NCI-H1694 treated with DMSO at 0.1 percent for 48 hours (cell line): ENCODE data around the gene SLITRK6.
"Not testable (repeated sequence)": the region's sequence is repeated elsewhere in the genome, so short reads cannot be mapped to it uniquely, and the experiment has no call there.

Experiments
- DNase-seq: peaks from one replicate; lab custom pipeline; 2025; lab: John Stamatoyannopoulos, UW

The SLITRK6 gene, protein sequence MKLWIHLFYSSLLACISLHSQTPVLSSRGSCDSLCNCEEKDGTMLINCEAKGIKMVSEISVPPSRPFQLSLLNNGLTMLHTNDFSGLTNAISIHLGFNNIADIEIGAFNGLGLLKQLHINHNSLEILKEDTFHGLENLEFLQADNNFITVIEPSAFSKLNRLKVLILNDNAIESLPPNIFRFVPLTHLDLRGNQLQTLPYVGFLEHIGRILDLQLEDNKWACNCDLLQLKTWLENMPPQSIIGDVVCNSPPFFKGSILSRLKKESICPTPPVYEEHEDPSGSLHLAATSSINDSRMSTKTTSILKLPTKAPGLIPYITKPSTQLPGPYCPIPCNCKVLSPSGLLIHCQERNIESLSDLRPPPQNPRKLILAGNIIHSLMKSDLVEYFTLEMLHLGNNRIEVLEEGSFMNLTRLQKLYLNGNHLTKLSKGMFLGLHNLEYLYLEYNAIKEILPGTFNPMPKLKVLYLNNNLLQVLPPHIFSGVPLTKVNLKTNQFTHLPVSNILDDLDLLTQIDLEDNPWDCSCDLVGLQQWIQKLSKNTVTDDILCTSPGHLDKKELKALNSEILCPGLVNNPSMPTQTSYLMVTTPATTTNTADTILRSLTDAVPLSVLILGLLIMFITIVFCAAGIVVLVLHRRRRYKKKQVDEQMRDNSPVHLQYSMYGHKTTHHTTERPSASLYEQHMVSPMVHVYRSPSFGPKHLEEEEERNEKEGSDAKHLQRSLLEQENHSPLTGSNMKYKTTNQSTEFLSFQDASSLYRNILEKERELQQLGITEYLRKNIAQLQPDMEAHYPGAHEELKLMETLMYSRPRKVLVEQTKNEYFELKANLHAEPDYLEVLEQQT

DNA sequence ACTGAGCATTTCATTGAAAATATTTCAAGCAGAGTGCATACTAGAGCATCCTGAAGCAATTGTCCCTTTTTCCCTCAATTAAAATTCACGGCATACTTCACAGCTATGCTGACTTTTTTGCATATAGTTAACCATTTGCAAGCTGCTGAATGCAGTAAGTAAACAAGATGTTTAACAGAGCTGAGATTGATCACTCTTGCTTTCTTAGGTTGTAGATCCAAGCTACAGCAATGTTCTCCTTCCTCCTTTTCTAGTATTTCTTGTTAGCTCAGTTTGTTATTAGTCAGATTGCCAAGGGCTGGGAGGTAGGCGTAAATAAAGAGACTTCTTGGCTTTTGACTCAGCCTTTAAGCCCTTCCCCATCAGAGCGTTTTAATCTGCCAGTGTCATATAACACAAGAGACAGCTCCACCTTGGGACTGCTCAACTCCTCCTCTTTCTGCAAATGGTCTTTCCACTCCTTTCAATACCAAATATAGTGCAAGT, at the start of gene SLITRK6:
Gene SLITRK6 (minus strand): TSS at position 323 of the 486 bp plus-strand sequence. CDS start 2,911 bp downstream, outside the sequence.
- DNase-seq, result no peak

DNA sequence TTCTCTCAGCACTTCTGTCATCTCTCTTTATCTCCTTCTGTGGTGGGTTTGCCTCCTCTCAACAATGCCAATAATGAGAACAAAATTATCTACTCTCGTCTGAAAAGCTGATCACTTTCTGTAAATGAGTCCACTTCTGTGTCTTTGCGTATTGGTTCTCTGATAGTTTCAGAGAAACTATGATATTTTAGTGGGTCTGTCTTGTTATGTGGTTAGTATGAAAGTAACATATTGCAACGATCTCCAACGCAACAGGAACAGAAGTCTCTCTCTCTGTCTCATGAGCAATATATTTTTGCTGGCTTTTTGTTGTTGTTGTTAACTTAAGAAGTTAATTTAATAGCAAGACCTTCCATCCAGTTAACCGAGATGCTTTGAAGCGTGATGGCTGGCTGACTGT, 47.8 kb upstream of the SLITRK6 start:
- no peak for DNase-seq

- DNase-seq, result no peak
Observed at GRCh38 chr13:85841427-85841826, 42.2 kb upstream of the SLITRK6 start.

GRCh38 chr13:85833921-85834320, 34.7 kb upstream of the SLITRK6 start:
- no peak for DNase-seq

DNA sequence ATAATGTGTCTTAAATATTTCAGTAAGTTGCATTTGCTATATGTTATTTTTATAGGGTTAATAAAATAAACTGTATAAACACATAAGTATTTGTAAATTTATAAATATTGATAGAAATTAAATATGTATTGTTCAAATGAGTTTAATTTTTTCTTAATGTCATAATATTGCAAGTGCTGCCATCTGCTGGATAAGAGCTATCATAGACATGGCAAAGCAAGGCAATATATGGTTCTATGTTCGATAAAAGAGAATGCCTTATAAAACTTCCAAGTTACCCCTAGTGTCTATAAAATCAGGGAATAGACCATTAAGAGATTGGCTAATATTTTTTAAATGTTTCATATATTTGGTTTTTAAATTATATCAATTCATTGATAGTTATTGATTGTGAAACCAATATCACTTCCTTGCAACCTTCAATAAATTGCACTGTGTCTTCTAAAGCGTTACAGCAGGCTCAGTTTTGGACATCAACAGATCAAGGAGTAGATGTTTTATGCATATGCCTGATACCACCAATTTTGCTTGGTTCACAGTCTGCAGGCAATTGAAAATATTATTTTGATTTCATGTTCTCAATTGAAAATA, 29.0 kb upstream of the SLITRK6 start:
- peak; percentile 13 for DNase-seq

DNA sequence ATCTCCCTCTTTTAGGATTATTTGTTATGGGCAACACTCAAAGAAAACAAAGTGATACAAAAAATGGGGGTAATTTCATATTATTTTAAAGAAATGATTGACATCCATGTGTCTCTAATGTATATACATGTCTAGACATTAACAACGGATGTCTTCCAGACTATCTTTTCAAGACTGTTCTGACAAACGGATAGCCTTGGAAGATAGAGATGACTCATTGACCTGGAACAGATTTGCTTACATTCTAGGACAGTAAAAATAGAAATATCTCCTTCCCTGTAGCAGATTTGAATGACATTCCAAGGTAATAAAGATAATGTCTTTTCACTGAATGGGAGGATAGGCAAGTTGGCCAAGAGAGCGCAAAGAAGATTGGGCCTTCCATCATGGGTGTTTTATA, 26.2 kb upstream of the SLITRK6 start:
- DNase-seq, result no peak

- DNase-seq, result no peak
Observed at GRCh38 chr13:85823832-85824231, 24.6 kb upstream of the SLITRK6 start.

GRCh38 chr13:85819513-85819912, 20.3 kb upstream of the SLITRK6 start:
- DNase-seq, result no peak

- DNase-seq, result no peak
Observed at GRCh38 chr13:85816413-85816812, 17.2 kb upstream of the SLITRK6 start.

DNA sequence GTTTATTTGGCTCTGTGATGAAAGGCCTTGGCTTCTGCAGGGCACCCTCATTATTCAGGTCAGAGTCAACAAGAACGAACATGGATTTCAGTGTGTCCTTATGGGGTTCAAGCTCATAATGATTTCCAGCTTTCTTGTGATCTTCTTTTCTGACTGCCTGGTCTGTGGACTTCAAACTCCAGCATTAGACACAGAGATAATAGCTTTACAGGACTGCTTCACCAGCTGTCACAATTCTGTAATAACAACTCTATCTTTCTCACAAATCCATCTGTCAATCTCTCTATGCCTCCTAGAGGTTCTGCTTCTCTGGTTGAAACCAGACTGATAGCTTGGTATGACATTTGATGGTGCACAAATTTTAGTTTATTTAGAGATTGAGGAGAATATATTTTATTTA, 13.1 kb upstream of the SLITRK6 start:
- no peak for DNase-seq

DNA sequence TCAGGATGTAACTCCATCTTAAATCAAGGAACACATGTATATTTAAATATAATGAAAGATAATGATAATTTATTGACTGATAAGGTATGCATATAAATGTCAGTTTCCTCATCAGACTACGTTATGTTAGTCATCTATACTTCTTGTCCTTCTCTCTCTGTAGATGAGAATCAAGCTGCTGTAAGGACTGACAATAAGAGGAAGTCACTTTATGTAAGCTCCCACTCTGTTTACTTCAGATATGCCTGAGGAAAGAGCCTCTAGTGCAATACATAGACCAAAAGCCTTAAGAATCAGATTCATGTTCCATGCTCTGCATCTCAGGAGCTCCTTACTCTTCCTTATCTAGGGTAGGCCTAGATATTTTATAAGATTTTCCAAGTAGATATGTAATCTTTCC, 9.6 kb upstream of the SLITRK6 start:
- DNase-seq, result no peak

- peak; percentile 41 for DNase-seq
Observed at GRCh38 chr13:85806553-85807175, 7.4 kb upstream of the SLITRK6 start.

GRCh38 chr13:85798556-85798955, 663 bp downstream of the SLITRK6 start:
- no peak for DNase-seq

DNA sequence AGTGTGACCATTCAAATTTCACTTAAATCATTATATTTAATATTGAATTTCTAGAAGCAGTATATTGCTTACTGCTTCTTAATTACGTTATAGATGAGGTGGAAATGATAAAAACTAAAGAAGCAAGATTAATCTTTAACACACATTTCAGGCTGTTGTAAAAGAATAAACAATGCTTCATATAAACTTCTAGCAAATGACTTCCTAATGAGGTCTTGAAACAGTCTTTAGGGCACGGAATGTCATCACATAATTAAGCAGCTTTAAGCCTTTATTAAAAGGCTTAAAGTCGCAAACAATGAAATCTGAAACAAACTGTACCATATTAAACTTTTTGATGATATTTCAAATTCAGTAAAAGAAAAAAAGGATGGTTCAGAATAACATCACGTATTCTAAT, 1.9 kb downstream of the SLITRK6 start:
- DNase-seq, result no peak

DNA sequence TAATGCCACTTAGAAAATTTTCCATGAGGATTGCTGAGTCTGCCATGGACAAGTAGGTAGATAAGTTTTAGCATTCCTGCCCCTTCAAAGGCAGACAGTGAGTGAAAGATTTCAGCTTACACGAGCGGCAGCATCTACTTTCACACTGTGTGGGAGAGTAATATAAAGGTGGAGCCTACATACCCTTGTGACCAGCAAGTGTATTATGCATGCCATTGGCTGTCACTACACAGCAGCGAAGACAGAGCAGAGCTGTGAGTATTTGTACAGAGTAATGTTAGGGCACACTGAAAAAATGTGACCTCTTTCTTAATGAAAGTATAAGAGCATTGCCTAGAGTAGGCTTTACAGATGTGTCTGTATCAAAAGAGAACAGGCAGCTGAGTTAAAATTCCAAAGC, 14.0 kb downstream of the SLITRK6 start:
- no peak for DNase-seq

DNA sequence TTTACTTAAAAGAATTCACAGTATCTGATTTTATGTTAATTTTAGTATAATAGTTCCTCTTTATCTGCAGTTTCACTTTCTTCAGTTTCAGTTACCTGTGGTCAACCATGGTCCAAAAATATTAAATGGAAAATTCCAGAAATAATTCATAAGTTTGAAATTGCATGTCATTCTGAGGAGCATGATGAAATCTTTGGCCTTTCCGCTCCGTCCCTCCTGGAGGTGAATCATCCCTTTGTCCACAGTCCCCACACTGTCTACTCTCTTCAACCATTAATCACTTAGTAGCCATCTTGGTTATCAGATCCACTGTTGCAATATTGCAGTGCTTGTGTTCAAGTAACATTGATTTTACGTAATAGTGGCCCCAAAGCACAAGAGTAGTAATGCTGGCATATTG, 26.9 kb downstream of the SLITRK6 start:
- no peak for DNase-seq

- no peak for DNase-seq
Observed at GRCh38 chr13:85771856-85772255, 27.4 kb downstream of the SLITRK6 start.

DNA sequence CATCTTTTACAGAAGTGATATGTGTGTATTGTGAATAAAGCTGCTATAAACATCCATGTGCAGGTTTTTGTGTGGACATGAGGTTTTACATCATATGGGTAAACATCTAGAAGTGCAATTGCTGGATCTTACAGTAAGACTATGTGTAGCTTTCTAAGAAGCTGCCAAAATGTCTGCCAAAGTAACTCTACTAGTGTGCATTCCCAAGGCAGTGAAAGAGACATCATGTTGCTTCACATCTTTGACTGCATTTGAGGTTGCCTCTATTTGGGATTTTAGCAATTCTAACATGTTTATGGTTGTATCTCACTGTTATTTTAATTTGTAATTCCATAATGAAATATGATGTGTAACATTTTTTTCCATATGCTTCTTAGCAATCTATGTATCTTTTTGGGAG, 30.3 kb downstream of the SLITRK6 start:
- DNase-seq, result no peak

GRCh38 chr13:85755123-85755522, 44.1 kb downstream of the SLITRK6 start:
- no peak for DNase-seq

DNA sequence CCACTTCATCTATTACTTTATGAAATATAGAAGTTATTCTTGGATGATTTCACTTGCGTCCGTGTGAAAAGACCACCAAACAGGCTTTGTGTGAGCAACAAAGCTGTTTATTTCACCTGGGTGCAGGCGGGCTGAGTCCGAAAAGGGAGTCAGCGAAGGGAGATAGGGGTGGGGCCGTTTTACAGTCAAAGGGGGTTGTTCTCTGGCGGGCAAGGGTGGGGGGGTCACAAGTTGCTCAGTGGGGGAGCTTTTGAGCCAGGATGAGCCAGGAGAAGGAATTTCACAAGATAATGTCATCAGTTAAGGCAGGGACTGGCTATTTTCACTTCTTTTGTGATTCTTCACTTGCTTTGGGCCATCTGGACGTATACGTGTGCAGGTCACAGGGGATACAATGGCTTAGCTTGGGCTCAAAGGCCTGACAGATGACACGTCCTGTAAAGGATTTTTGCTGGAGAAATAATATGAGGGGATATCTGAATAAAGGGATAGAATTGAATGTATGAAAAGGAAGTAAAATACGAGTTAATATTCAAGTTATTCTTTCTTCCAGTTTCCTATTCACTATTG, 55.9 kb downstream of the SLITRK6 start:
- not testable (repeated sequence) for DNase-seq
